ENCODE measurements around the gene RFLNA. TPM values are rescaled to one million over a fixed set of nuclear protein-coding genes. Genes with fewer than 3 reads are reported as not detected.
A peak's percentile ranks its signal among the peaks of the same experiment; 100 is the strongest.

Gene RFLNA, protein sequence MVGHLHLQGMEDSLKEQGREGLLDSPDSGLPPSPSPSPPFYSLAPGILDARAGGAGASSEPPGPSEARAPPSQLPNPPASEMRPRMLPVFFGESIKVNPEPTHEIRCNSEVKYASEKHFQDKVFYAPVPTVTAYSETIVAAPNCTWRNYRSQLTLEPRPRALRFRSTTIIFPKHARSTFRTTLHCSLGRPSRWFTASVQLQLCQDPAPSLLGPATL
- total RNA-seq: 10 to 100 TPM; 11.4 to 19.4 (median 17.0) TPM

- no peaks in the 10 kb centered on the region for H3K36me3 ChIP-seq
- H3K27me3 ChIP-seq: peaks cover 0 to 18% of the 10 kb centered on the region in 2 donors
- DNase-seq (ENCODE audit: low spot score in 2 of 2): no peak
- TF ChIP-seq POLR2A (IDR thresholded peaks at IDR 0.05): peak in 1 of 2 donors; percentile 23
- TF ChIP-seq CTCF (IDR thresholded peaks at IDR 0.05): no peak
- peaks cover 0 to 48% (median 10%) of the 10 kb centered on the region in 4 donors for H3K4me1 ChIP-seq
- peak within 1 kb of the TSS; percentile 37 to 74 (median 46) for H3K4me3 ChIP-seq
- WGBS, 2 donors: 4 to 8% methylated on average over 15 to 20 of the region's 66 CpGs
- no peaks in the 10 kb centered on the region for H3K9me3 ChIP-seq
- peak within 1 kb of the TSS in 3 of 4 donors; percentile 64 to 75 (median 66) for H3K27ac ChIP-seq
Observed at GRCh38 chr12:124294780-124295341, at the start of gene RFLNA. Gene RFLNA (plus strand): TSS chr12:124295093. CDS start chr12:124295430, 337 bp downstream.

DNA sequence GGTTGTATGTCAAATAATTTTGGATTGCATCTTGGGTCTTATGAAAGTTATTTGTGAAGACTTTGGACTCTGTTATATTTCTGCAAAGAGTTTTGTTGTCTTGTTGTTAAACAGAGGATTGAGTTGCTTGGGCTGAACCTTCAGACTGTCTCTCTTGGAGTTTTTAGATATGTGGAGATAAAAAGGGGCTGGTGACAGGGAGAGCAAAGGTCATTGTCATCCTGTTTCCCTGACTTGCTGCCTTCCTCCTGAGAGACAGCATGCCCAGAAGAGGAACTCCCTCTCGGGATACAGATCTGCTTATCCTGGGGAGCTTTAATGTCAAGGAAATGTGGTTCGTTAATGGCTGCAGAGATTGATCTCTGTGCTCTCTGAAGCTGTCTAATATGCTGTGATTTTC is 47.6 kb upstream of the RFLNA start:
- Histone ChIP-seq H3K4me1 (peaks cover 0 to 13% (median 0%) of the 10 kb centered on the region in 4 donors), H3K4me3 (no peak overlapping the region), H3K36me3 (no peaks in the 10 kb centered on the region), H3K27me3 (no peaks in the 10 kb centered on the region), H3K9me3 (peaks cover 0 to 26% (median 5%) of the 10 kb centered on the region in 4 donors), H3K27ac (no peak overlapping the region)
- 64 to 85% methylated on average over 2 of the region's 2 CpGs for WGBS, 2 donors
- no peak for DNase-seq (ENCODE audit: low spot score in 2 of 2)
- no peak for TF ChIP-seq POLR2A (IDR thresholded peaks at IDR 0.05)
- TF ChIP-seq EP300 (IDR thresholded peaks at IDR 0.05): no peak
- no peak for TF ChIP-seq CTCF (IDR thresholded peaks at IDR 0.05)

DNA sequence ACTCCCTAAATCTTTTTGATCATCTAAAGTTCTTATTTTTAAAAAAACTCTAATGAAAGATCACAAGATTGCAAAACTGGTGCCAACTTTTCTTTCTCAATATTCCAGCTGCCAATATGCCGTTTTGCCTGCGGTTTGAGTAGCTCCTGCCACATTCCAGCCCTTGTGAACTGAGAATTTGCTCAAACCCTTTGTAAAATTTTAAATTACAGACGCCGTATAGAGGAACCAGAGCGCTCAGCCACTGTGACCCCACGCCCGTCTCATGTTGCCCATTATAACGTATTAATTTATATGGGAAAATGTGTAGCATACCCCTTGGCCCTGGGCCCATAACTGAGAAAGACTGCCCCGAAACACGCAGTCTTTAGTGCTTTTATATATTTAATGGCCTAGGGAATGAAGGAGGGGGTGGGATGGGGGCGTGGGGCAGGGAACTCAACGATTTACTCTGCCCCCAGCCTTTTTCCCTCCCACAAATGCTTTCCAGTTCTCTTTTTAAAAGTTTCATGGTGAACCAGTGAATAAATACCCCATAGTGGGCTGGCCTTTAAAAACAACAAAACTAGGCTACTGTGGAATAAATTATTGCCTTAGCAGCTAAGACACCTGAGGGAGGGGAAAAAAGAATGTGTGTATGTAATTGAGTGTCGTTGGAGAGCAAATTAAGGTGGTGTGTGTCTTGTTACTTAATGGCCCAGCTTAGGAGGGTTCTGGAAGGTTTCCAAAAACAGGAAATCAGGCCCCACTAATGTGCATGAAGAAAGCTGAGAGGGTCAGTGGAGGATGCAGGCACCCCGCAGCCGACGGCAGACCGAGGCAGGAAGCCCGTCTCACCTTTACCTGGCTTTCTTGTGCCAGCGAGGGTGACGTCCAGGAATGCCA is 45.7 kb upstream of the RFLNA start:
- H3K4me1 ChIP-seq: peaks cover 0 to 13% (median 0%) of the 10 kb centered on the region in 4 donors
- no peak for TF ChIP-seq EP300 (IDR thresholded peaks at IDR 0.05)
- TF ChIP-seq CTCF (IDR thresholded peaks at IDR 0.05): no peak
- TF ChIP-seq POLR2A (IDR thresholded peaks at IDR 0.05): no peak
- no peak overlapping the region for H3K27ac ChIP-seq
- peak in 1 of 2 donors; percentile 11 for DNase-seq (ENCODE audit: low spot score in 2 of 2)
- H3K9me3 ChIP-seq: peaks cover 0 to 26% (median 5%) of the 10 kb centered on the region in 4 donors
- WGBS, 2 donors: 31 to 42% methylated on average over 20 of the region's 20 CpGs
- no peaks in the 10 kb centered on the region for H3K27me3 ChIP-seq
- no peak overlapping the region for H3K4me3 ChIP-seq
- no peaks in the 10 kb centered on the region for H3K36me3 ChIP-seq

DNA sequence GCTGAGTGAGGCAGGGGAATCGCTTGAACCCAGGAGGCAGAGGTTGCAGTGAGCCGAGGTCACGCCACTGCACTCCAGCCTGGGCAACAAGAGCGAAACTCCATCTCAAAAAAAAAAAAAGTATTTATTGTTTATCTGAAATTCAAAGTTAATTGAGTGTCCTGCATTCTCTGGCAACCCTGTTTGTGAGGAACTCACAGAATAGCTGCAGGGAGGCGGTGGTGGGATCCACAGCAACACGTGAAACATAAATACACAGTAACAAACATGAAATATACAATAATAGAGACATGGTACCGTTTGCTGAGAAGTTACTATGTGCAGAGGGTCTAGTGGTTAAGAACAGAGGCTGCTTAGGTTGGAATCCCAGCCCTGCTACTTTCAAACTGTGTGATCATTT is 43.7 kb upstream of the RFLNA start:
- no peak for TF ChIP-seq POLR2A (IDR thresholded peaks at IDR 0.05)
- TF ChIP-seq CTCF (IDR thresholded peaks at IDR 0.05): no peak
- no peak for TF ChIP-seq EP300 (IDR thresholded peaks at IDR 0.05)
- Histone ChIP-seq H3K9me3 (peaks cover 0 to 18% (median 5%) of the 10 kb centered on the region in 4 donors), H3K27ac (no peak overlapping the region), H3K36me3 (no peaks in the 10 kb centered on the region), H3K4me3 (no peak overlapping the region), H3K27me3 (no peaks in the 10 kb centered on the region), H3K4me1 (peaks cover 0 to 13% (median 0%) of the 10 kb centered on the region in 4 donors)
- 90 to 91% methylated on average over 7 of the region's 7 CpGs for WGBS, 2 donors
- DNase-seq (ENCODE audit: low spot score in 2 of 2): no peak

Measured in tibial nerve (tissue), 4 donors.